HFFc6 (cell line): Measurements from ENCODE around the gene LRIG1. TPM values are rescaled to one million over a fixed set of nuclear protein-coding genes. Genes with fewer than 3 reads are reported as not detected.

Experiments used
- DNase-seq: peaks from one replicate; pipeline ENCODE4 v3.0.0-alpha.2; 2018
- H3K27ac Mint-ChIP-seq: 2 replicates; pipeline ENCODE4 v1.8.0; 2020; ENCODE audit warnings: mild to moderate bottlenecking, mixed read lengths
- H3K27me3 Mint-ChIP-seq: 2 replicates; pipeline ENCODE4 v1.8.0; 2021; ENCODE audit warnings: mild to moderate bottlenecking, moderate library complexity, mixed read lengths; ENCODE audit not compliant: insufficient read depth
- H3K36me3 Mint-ChIP-seq: 2 replicates; pipeline ENCODE4 v1.8.0; 2021; ENCODE audit warnings: low read depth, mixed read lengths
- H3K4me1 Mint-ChIP-seq: 2 replicates; pipeline ENCODE4 v1.8.0; 2020; ENCODE audit warnings: low read depth, mixed read lengths
- H3K4me3 Mint-ChIP-seq: 2 replicates; pipeline ENCODE4 v1.8.0; 2020; ENCODE audit warnings: mild to moderate bottlenecking, moderate library complexity, mixed read lengths
- H3K9me3 Mint-ChIP-seq: 2 replicates; pipeline ENCODE4 v1.8.0; 2020; ENCODE audit warnings: mild to moderate bottlenecking, mixed read lengths
- CTCF ChIP-seq: fragments of 200-600 bp; sonication (generic); IDR thresholded peaks from 2 replicates; pipeline ENCODE4 v1.5.0; 2021; ENCODE audit warnings: antibody characterized with exemption, mild to moderate bottlenecking
- total RNA-seq, 6 experiments: library from RNA; stranded (reverse); fragmentation: NEBNext Ultra II Directional; extraction: Animal tissue kit (Norgen Biotek cat#: 25700); gene quantifications; 2 replicates in 1 of 6; 3 replicates in 5 of 6; pipeline ENCODE4 v1.2.3, GENCODE V29; 2021

The LRIG1 gene
- total RNA-seq, 6 experiments from 2014 or later = 1.7 to 2.7 (median 2.2) TPM

GRCh38 chr3:66427951-66428474 is 72.8 kb downstream of the LRIG1 start:
- peak overlapping the region; percentile 68; the same call in 1 of the 2 replicates for H3K4me3 Mint-ChIP-seq
- peaks cover 51% of the 10 kb centered on the region for H3K4me1 Mint-ChIP-seq

GRCh38 chr3:66427352-66427751 is 73.5 kb downstream of the LRIG1 start:
- DNase-seq = no peak
- Mint-ChIP-seq H3K27me3 (no peaks in the 10 kb centered on the region; the same call in 1 of the 2 replicates), H3K27ac (no peak overlapping the region), H3K4me1 (peaks cover 51% of the 10 kb centered on the region), H3K4me3 (no peak overlapping the region), H3K36me3 (peaks cover 6% of the 10 kb centered on the region), H3K9me3 (peaks cover 4% of the 10 kb centered on the region)
- TF ChIP-seq CTCF = no peak

More at GRCh38 chr3:66427951-66428474, 72.8 kb downstream of the LRIG1 start:
- H3K9me3 Mint-ChIP-seq = no peaks in the 10 kb centered on the region
- H3K27me3 Mint-ChIP-seq = no peaks in the 10 kb centered on the region; the same call in 1 of the 2 replicates
- peak overlapping the region; percentile 77 for H3K27ac Mint-ChIP-seq
- DNase-seq = no peak
- TF ChIP-seq CTCF = no peak
- H3K36me3 Mint-ChIP-seq = no peaks in the 10 kb centered on the region

- Mint-ChIP-seq H3K4me1 (peaks cover 43% of the 10 kb centered on the region), H3K4me3 (no peak overlapping the region), H3K27ac (no peak overlapping the region), H3K27me3 (no peaks in the 10 kb centered on the region; the same call in 1 of the 2 replicates), H3K36me3 (peaks cover 14% of the 10 kb centered on the region), H3K9me3 (peaks cover 15% of the 10 kb centered on the region)
- no peak for TF ChIP-seq CTCF
- no peak for DNase-seq
These were observed 74.7 kb downstream of the LRIG1 start for GRCh38 chr3:66426135-66426534.

GRCh38 chr3:66425576-66426114 is 75.2 kb downstream of the LRIG1 start:
- no peak overlapping the region for H3K27ac Mint-ChIP-seq
- H3K27me3 Mint-ChIP-seq = no peaks in the 10 kb centered on the region; the same call in 1 of the 2 replicates
- no peak for DNase-seq
- peaks cover 20% of the 10 kb centered on the region for H3K9me3 Mint-ChIP-seq
- H3K4me1 Mint-ChIP-seq = peaks cover 38% of the 10 kb centered on the region
- H3K36me3 Mint-ChIP-seq = peaks cover 19% of the 10 kb centered on the region
- H3K4me3 Mint-ChIP-seq = no peak overlapping the region
- TF ChIP-seq CTCF = no peak

- Mint-ChIP-seq H3K4me3 (no peak overlapping the region), H3K9me3 (peaks cover 24% of the 10 kb centered on the region), H3K27ac (no peak overlapping the region), H3K27me3 (no peaks in the 10 kb centered on the region; the same call in 1 of the 2 replicates), H3K4me1 (peaks cover 36% of the 10 kb centered on the region), H3K36me3 (peaks cover 22% of the 10 kb centered on the region)
- TF ChIP-seq CTCF = no peak
- DNase-seq = no peak
These were observed 75.8 kb downstream of the LRIG1 start for GRCh38 chr3:66425032-66425431.
